Measurements from ENCODE around the gene VTI1A. TPM values are rescaled to one million over a fixed set of nuclear protein-coding genes. Genes with fewer than 3 reads are reported as not detected.

The VTI1A gene
- total and polyA plus RNA-seq, 2 of the 8 experiments (the other 6 are each of a cell fraction or from before 2014, with no cell fraction given): 6.0 to 20.0 TPM

DNA sequence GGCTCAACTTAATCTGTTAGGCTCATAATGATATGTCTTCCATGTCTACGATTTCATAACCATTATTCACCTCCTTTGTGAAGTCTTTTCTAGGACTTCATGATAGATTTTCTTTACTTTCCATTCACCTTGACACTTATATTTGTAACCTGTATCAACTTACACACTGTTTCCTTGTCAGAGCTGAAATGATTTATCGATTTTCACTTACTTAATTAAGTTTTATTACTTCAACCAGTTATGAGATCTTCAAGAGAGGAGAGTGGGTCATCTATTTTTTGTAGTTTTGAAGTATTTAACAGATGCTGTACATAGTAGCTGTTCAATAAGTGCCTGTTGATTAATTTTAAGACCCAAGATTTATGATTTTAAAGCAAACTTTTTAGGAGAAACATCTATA, 37.4 kb downstream of the VTI1A start:
- Histone ChIP-seq H4K20me1 (replicated peaks in 1 of 2; ENCODE audit: control insufficient read depth in 1 of 2, insufficient read depth in 2 of 2, low read length in 2 of 2) (peaks cover 0 to 2% of the 10 kb centered on the region in 2 experiments), H4K91ac (replicated peaks; ENCODE audit: insufficient read length, low read length) (no peak overlapping the region), H3K23ac (ENCODE audit: insufficient read length) (no peak overlapping the region), H3K14ac (ENCODE audit: insufficient read length) (no peak overlapping the region), H4K8ac (ENCODE audit: extremely low read depth, insufficient read depth, low read length) (no peak overlapping the region), H2BK5ac (ENCODE audit: low read depth, low read length) (no peak overlapping the region), H2AFZ (ENCODE audit: low read length) (no peak overlapping the region), H3K23me2 (ENCODE audit: low read depth, low read length) (no peaks in the 10 kb centered on the region), H3K9ac (replicated peaks in 1 of 4; ENCODE audit: extremely low read depth in 1 of 4, low read depth in 3 of 4, low read length in 3 of 4) (no peak overlapping the region), H3K4me1 (replicated peaks in 1 of 4; ENCODE audit: control insufficient read depth in 3 of 4, insufficient read depth in 4 of 4, low read length in 3 of 4) (no peaks in the 10 kb centered on the region), H3K27me3 (replicated peaks in 1 of 4; ENCODE audit: control insufficient read depth in 3 of 4, extremely low read depth in 1 of 4, insufficient read depth in 3 of 4, low read length in 3 of 4) (no peaks in the 10 kb centered on the region), H3K4me2 (ENCODE audit: insufficient read depth in 1 of 2, low read depth in 2 of 2, low read length in 2 of 2) (no peak overlapping the region), H2BK20ac (ENCODE audit: low read length) (no peak overlapping the region), H3K9me3 (ENCODE audit: insufficient read depth in 2 of 2, low read depth in 1 of 2, low read length in 1 of 2) (no peaks in the 10 kb centered on the region), H3K4me3 (ENCODE audit: extremely low read depth in 1 of 4, insufficient read depth in 2 of 4, low read depth in 3 of 4, low read length in 4 of 4) (no peak overlapping the region), H3K36me3 (ENCODE audit: control insufficient read depth in 2 of 4, insufficient read depth in 4 of 4, low read length in 3 of 4) (no peaks in the 10 kb centered on the region), H3K79me2 (ENCODE audit: control insufficient read depth in 1 of 2, insufficient read depth in 2 of 2, low read length in 2 of 2) (no peaks in the 10 kb centered on the region), H3K4ac (replicated peaks; ENCODE audit: insufficient read length, low read depth, low read length) (no peak overlapping the region), H2BK15ac (ENCODE audit: low read length) (no peak overlapping the region), H4K5ac (ENCODE audit: insufficient read length, low read depth, low read length) (no peak overlapping the region), H3K56ac (replicated peaks; ENCODE audit: insufficient read length, low read depth, low read length) (no peak overlapping the region), H3K18ac (ENCODE audit: extremely low read depth, low read length) (no peak overlapping the region), H3K27ac (ENCODE audit: low read depth, low read length) (no peak overlapping the region), H2BK12ac (ENCODE audit: low read depth, low read length) (no peak overlapping the region), H2BK120ac (replicated peaks; ENCODE audit: low read depth, low read length) (no peak overlapping the region), H2AK5ac (ENCODE audit: low read depth, low read length) (no peak overlapping the region), H3K79me1 (ENCODE audit: low read depth, low read length) (no peaks in the 10 kb centered on the region; the same call in 1 of the 2 replicates)
- ChIA-PET POLR2A (ENCODE audit: partially characterized antibody) (interaction anchor here (0.5 kb wide), 1 partner anchor 303 kb away, joined by 4 read pairs; no protein-coding TSS in a partner anchor), CTCF (ENCODE audit: partially characterized antibody) (interaction anchor here (1.9 kb wide), 1 partner anchor 12 kb away, joined by 9 read pairs; no protein-coding TSS in a partner anchor)
- FAIRE-seq: no peak
- TF ChIP-seq HDAC2 (IDR thresholded peaks at IDR 0.05; ENCODE audit: borderline replicate concordance in 1 of 2, low read depth in 2 of 2, low read length in 2 of 2) (no peak), SP4 (IDR thresholded peaks at IDR 0.05; ENCODE audit: low read length) (no peak), TBP (IDR thresholded peaks at IDR 0.05; ENCODE audit: low read depth, low read length) (no peak), CREB1 (IDR thresholded peaks at IDR 0.05) (no peak), JUN (IDR thresholded peaks at IDR 0.05; ENCODE audit: low read depth, low read length) (no peak), CBX8 (IDR thresholded peaks at IDR 0.05; ENCODE audit: borderline replicate concordance, low read depth, low read length) (no peak)
- TF ChIP-seq, protein P1, sequence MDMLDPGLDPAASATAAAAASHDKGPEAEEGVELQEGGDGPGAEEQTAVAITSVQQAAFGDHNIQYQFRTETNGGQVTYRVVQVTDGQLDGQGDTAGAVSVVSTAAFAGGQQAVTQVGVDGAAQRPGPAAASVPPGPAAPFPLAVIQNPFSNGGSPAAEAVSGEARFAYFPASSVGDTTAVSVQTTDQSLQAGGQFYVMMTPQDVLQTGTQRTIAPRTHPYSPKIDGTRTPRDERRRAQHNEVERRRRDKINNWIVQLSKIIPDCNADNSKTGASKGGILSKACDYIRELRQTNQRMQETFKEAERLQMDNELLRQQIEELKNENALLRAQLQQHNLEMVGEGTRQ (IDR thresholded peaks at IDR 0.05; ENCODE audit: low read length): no peak
- WGBS, 2 experiments (ENCODE audit: extremely low coverage in 1 of 2, insufficient coverage in 1 of 2, insufficient read length in 1 of 2, insufficient replicate concordance in 2 of 2, low coverage in 1 of 2, low lambda C conversion rate in 2 of 2, missing lambda C conversion rate in 1 of 2): 85% methylated on average over 2 of the region's 2 CpGs; no CpG with 5 or more reads in 1 of the 2 experiments
- no peak for DNase-seq (ENCODE audit: low read depth in 1 of 2, low spot score in 2 of 2)
